Stimulated activated CD4-positive, alpha-beta T cell treated with anti-CD3 and anti-CD28 coated beads, Interleukin-1b, Interleukin-23, amount 100 ng/mL, for 1 hour (primary cell): Measurements from ENCODE around the gene RTEL1.
A peak's percentile ranks its signal among the peaks of the same experiment; 100 is the strongest.

Experiments used
- DNase-seq, 2 donors: peaks; one replicate each; pipeline ENCODE4 v3.0.0-alpha.2; 2020; ENCODE audit warnings: low read depth in 2 of 2

The RTEL1 gene

DNA sequence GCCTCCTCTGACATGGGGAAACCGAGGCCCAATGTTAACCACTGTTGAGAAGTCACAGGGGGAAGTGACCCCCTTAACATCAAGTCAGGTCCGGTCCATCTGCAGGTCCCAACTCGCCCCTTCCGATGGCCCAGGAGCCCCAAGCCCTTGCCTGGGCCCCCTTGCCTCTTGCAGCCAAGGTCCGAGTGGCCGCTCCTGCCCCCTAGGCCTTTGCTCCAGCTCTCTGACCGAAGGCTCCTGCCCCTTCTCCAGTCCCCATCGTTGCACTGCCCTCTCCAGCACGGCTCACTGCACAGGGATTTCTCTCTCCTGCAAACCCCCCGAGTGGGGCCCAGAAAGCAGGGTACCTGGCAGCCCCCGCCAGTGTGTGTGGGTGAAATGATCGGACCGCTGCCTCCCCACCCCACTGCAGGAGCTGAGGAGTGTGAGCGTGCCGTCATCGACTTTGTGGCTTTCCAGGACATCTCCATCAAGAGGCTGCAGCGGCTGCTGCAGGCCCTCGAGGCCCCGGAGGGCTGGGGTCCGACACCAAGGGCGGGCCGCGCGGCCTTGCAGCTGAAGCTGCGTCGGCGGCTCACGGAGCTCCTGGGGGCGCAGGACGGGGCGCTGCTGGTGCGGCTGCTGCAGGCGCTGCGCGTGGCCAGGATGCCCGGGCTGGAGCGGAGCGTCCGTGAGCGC lies 39.9 kb downstream of the RTEL1 start:
- no peak for DNase-seq

DNA sequence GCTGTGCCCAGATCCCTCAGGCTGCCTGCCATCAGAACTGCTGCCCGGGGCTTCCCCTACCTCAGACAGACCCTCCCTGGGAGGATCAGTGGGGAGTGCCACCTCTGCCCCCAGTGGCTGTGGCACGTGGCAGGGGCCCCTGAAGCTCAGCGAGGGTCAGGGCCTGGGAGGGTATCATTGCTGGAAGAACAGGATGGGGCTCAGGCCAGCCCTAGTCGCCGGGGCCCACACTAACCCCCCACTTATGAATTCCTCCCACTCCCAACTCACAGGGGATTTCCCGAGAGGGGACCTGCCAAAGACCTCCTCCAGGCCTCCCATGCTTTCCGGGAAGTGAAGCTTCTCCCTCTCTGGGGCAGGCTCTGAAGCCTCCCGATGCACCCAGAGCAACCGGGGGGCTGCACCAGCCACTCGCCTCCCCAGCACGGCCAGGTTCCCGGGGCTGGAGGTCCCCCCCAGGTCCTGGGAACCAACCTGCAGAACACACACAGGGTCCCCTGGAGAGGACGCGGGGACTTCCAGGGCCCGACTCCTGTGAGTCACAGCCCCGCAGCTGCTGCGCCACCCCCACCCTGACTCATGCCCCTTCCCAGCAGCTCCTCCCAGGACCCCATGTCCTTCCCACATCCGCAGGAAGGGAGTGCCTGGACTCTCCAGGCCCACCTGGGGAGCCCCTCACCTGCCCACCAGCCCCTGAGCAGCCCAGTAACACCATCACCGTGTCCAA lies 40.8 kb downstream of the RTEL1 start:
- DNase-seq, result peak in 1 of 2 donors; percentile 32

DNA sequence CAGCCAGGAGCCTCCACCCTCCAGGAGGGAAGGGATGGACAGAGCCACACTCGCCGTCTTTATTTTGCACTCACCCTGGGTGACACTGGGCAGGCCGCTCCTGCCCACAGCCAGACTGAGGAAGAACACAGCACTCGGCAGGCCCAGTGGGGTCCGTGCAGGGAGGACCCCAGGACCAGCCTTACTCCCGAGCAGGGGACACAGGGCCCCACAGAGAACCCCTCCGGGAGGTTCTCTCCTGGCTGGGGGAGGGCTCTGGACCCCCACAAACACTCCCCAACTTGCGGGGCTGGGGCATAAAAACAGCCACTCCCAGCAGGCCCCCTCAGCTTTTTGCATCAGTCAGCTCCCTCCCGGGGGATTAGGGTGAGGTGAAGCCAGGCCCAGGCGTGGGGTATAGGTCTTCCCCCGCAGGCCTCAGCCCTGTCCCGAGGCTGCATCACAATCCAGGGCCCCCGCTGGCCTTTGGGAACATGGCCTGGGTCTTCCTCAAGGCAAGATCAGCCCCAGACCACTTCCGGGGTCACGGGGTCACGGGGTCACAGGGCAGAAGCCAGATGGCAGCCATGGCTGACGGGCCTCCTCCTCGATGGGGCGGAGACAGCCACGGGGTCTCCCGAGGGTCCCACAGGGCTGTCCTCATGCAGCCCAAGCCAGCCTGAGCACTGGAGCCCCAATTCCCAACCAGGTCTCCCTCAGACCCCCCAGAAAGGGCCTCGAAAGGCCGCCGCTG lies 41.5 kb downstream of the RTEL1 start:
- no peak for DNase-seq

DNA sequence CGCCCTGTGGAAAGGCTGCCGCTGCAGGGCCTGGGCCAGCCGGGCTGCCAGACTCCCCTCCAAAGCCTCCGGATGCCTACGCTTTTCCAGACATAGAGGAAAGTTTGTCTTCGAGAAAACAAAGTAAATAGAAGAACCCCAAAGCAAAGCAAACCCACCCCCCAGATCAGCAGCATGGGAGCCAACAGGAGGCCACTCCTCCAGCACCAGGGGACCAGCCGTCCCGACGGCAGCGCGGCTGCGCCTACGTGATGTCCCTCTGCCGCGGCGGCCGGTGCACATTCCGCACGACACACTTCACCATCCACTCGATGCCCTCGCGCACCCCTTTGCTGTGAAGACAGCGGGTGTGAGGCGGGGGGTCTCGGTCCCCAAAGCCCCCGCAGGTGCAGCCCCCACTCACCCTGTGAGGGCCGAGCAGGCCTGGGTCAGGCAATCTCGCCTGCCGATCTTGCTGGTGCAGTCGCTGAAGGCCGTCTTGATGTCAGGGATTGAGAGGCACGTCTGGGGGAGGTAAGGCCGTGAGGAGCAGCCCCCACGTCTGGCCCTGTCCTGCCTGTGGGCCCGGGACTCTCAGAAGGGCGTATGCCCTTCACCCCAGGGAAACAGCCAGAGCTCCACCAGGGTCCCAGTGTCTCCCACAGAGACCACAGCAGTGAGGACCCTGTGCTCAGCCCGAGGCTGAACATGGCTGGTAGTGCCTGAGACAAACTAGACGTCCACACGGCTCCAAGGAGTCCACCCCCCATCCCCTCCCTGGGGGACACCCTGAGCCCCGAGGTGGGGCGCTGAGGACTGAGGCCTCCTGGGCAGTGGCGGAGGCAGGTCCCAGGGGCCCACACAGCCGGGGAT lies 42.3 kb downstream of the RTEL1 start:
- DNase-seq, result no peak

- no peak for DNase-seq
Observed at GRCh38 chr20:63701051-63701328, 42.9 kb downstream of the RTEL1 start.

- DNase-seq, result no peak
Observed at GRCh38 chr20:63701329-63702035, 43.4 kb downstream of the RTEL1 start.

DNA sequence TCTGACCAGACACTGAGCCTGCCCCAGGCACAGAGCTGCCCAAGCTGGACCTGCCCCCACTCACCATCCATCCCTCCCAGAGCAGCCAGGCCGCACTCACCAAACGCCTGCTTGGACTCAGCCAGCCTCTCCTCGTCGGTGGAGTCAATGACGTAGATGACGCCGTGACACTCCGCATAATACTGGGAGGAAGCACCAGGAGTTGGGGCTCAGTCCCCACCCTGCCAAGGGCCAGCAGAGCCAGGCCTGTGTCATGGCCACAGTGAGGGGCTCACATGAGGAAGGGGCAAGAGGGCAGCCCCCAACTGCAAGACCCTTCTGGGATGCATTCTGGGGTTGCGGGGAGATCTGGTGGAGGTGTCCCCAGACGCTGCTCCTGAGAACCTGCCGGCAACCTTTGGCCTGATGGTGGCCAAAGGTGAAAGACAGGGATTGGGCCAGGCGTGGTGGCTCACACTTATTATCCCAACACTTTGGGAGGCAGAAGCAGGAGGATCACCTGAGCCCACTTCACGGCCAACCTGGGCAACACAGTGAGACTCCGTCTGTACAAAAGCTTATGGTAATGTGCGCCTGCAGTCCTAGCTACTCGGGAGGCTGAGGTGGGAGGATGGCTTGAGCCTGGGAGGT lies 44.0 kb downstream of the RTEL1 start:
- DNase-seq, result no peak

- no peak for DNase-seq
Observed at GRCh38 chr20:63702751-63703470, 44.8 kb downstream of the RTEL1 start.

- DNase-seq, result no peak
Observed at GRCh38 chr20:63703471-63703975, 45.4 kb downstream of the RTEL1 start.

DNA sequence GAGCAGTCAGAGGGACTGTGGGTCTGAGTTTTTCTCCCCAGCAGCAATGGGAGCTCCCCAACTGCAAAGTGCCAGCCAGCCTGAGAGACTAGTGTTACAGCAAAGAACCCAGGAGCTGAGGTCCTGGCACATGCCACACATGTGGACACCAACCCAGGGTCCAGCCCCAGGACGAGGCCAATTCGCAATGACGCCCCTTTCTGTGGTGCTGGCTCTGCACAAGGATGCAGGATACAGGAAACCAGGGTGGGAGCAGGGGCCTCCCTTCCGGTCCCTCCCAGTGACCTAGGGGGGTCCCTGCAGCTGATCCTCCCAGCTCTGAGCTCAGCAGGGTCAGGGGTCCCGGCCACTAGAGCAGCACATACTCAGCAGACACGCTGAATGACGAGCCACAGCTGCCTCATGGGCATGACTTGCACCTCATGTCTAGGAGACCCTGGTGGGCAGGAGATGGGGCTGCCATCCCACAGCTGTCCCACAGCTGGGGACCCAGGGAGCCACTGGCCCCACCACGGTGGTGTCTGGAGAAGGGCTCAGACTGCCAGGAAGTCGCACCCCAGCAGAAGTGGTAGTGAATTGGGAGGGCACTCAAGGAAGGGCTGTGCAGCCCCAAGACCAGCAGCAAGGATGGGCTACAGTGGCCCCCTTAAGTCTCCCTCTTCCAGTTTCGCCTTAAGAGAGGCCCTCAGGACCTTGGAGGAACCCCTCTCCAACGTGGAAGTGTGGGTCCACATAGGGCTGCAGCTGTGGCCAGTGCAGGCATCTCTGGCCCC lies 46.0 kb downstream of the RTEL1 start:
- DNase-seq, result no peak

DNA sequence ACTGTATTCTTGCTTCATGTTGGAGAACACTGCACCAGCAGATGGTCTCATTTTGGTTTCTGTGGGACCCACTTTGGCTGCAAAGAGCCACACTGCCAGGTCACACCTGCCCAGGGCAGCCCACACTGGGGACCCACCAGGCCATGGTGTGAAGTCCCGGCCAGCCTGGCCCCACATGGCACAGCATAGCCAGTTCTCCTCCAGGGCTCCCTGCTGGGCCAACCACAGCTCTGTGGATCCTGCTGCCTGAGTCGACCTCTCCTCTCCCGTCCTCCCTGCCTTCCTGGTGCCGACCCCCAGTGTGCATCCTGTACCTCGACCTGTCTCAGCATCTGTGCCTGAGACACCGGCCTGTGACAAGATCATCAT lies 46.6 kb downstream of the RTEL1 start:
- DNase-seq, result no peak

DNA sequence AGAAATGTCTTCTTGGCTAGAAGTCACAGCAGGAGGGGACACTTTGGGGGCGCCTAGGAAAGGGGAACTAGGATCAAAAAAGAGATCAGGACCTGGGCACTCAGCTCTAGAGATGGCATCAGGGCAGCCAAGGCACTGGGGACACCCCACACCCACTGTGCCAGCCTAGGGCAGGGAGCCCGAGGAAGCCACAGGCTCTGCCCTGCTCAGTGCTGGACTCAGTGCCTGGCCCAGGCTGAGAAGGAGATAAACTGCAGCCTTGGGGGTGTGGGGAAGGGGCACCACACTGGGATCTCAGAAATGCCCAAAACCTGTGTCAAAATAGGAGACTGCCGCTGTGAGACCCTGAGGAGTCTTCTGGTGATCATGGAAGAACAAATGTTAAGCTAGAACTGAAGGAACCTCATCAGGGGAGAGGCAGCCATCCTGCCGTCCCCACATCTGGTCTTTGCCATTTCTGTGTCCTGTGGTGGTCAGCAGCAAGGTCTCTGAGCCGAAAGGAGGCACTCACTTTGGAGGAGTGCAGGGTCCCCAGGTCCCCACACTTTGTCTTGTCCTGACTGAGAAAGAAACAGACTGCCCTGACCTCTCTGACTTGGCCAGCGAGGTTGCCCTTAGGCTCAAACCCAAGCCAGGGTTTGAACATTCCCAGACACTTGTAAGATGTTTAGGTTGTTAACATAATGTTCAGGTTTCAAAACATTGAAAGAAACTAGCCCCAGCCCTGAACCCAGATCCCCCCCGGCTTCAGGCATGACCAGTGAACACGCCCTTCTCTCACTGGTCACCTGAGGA lies 47.3 kb downstream of the RTEL1 start:
- DNase-seq, result no peak

GRCh38 chr20:63706027-63706695 lies 48.0 kb downstream of the RTEL1 start:
- DNase-seq, result no peak

GRCh38 chr20:63706852-63707557 lies 48.9 kb downstream of the RTEL1 start:
- peak in 1 of 2 donors; percentile 46 for DNase-seq

GRCh38 chr20:63707558-63708300 lies 49.6 kb downstream of the RTEL1 start, which contains the start of the genes ARFRP1 and ZGPAT:
Gene ARFRP1, minus strand, starts transcription at chr20:63707976. Its CDS starts 885 bp downstream, at chr20:63707091.
Gene ZGPAT, plus strand, starts transcription at chr20:63708039. Its CDS starts 542 bp downstream, at chr20:63708581.
- peak; percentile 77 to 81 for DNase-seq
